Measurements from ENCODE around the gene EPHA8. TPM values are rescaled to one million over a fixed set of nuclear protein-coding genes. Genes with fewer than 3 reads are reported as not detected.

The EPHA8 gene
- total RNA-seq, 2 experiments from 2014 or later = not detected

DNA sequence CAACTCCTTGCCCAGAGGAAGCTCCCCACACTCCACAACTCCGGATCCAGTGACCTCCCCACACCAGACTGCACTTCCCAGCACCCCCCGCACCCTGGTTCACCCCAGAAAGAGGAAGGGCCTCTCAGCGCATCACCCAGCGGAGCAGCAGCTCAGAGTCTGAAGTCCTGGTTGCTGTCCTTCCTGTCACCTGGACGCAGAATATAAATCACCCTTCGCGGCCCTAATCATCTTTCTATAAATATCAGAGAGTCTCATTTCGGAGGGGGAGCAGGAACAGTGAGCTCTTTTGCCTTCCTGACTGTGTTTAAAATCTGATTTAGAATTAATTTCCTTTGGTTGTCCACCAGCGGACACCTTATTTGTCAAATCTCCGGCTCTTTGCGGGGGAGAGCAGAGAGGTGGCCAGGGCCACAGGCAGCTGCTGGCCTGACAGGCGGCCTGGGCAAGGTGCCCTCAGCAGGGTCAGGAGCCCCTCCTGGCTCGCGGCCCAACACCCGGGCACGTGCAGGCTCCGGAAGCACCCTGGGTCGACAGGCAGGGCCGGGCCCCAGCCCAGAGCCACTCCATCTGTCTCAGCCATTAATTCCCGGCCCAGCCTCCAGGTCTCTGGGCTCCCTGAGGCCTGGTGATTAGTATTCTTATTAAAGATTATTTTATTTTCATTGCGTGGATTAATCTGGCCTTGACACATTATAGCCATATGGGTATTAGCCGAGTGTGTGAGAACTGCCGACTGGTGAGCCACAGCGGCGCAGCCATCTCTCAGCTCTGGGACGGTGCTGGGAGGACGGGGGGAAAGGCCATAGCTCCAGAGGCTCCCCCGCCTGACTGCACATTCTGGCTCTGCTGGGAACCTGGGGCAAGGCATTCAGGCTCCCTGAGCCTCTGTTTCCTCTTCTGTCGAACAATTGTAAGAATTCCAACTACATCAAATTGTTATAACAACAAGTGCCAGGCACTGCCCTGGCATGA, 19.7 kb downstream of the EPHA8 start:
- Mint-ChIP-seq H3K36me3 (peaks cover 3% of the 10 kb centered on the region), H3K9me3 (ENCODE audit: low read depth) (peaks cover 14% of the 10 kb centered on the region), H3K27ac (no peak overlapping the region), H3K27me3 (no peaks in the 10 kb centered on the region), H3K4me3 (no peak overlapping the region), H3K4me1 (no peaks in the 10 kb centered on the region)
- no peak for DNase-seq
- CTCF ChIA-PET = no interaction called here
- no peak for ATAC-seq

DNA sequence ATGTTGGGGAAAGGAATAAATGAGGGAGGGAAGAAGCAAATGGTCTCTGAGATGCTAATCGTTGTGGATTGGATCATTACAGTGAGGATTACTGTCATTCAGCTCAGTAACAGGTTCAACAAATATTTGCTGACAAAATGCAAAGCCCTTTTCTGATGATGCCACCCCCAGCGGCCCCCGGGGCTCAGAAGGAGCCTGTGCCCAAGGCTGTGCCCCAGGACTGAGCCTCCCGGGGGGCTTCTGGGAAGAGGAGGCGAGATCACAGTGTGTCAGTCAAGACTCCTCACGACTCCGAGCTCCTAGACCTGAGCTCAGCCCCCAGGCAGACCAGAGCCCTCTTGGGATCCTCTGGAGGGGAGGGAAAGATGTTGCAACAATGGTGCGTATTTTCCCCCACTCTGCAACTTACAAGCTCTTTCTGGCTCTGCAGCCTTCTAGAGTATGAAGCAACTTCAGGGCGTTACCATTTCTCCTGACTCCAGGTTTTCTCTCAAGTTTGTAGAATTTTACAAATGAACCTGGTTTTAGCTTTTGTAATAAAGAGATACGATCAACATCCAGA, 20.8 kb downstream of the EPHA8 start:
- DNase-seq (no peak), ATAC-seq (no peak)
- Mint-ChIP-seq H3K4me3 (no peak overlapping the region), H3K9me3 (ENCODE audit: low read depth) (peaks cover 2% of the 10 kb centered on the region), H3K27me3 (no peaks in the 10 kb centered on the region), H3K4me1 (no peaks in the 10 kb centered on the region), H3K27ac (no peak overlapping the region), H3K36me3 (no peaks in the 10 kb centered on the region)
- CTCF ChIA-PET = no interaction called here

DNA sequence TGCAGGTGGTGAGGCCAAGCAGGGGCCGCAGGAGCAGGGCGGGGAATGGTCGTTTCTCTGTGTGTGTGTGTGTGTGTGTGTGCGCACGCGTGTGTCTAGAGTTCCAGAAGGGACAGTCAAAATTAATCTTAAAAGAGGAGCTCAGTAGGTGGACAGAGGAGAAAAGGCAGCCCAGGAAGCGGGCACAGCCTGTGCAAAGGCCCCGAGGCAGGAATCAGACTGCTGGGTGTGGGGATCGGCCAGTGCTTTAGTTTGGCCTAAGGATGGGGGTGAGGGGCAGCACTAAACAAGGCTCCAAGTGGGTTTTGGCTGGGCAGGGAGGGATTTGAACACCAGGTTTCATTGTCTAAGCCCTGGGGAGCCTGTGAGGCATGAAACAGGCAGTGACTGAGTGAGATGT, 21.7 kb downstream of the EPHA8 start:
- no peak overlapping the region for H3K4me3 Mint-ChIP-seq
- H3K9me3 Mint-ChIP-seq (ENCODE audit: low read depth) = no peaks in the 10 kb centered on the region
- no peak for ATAC-seq
- no peak for DNase-seq
- CTCF ChIA-PET = no interaction called here
- no peaks in the 10 kb centered on the region for H3K4me1 Mint-ChIP-seq
- no peak overlapping the region for H3K27ac Mint-ChIP-seq
- no peaks in the 10 kb centered on the region for H3K27me3 Mint-ChIP-seq
- no peaks in the 10 kb centered on the region for H3K36me3 Mint-ChIP-seq

GRCh38 chr1:22585471-22585870, 22.2 kb downstream of the EPHA8 start:
- H3K27me3 Mint-ChIP-seq = no peaks in the 10 kb centered on the region

GRCh38 chr1:22586356-22587130, 23.3 kb downstream of the EPHA8 start:
- Mint-ChIP-seq H3K4me3 (no peak overlapping the region), H3K36me3 (no peaks in the 10 kb centered on the region), H3K4me1 (no peaks in the 10 kb centered on the region), H3K9me3 (ENCODE audit: low read depth) (no peaks in the 10 kb centered on the region), H3K27ac (no peak overlapping the region), H3K27me3 (no peaks in the 10 kb centered on the region)
- CTCF ChIA-PET = no interaction called here
- DNase-seq = no peak
- no peak for ATAC-seq

More at GRCh38 chr1:22585471-22585870, 22.2 kb downstream of the EPHA8 start:
- DNase-seq (no peak), ATAC-seq (no peak)
- Mint-ChIP-seq H3K27ac (no peak overlapping the region), H3K9me3 (ENCODE audit: low read depth) (no peaks in the 10 kb centered on the region), H3K36me3 (no peaks in the 10 kb centered on the region), H3K4me1 (no peaks in the 10 kb centered on the region), H3K4me3 (no peak overlapping the region)
- CTCF ChIA-PET = no interaction called here

GRCh38 chr1:22587247-22587646, 24.0 kb downstream of the EPHA8 start:
- CTCF ChIA-PET = no interaction called here
- Mint-ChIP-seq H3K36me3 (no peaks in the 10 kb centered on the region), H3K4me1 (no peaks in the 10 kb centered on the region), H3K9me3 (ENCODE audit: low read depth) (no peaks in the 10 kb centered on the region), H3K27me3 (no peaks in the 10 kb centered on the region), H3K4me3 (no peak overlapping the region), H3K27ac (no peak overlapping the region)
- no peak for DNase-seq
- no peak for ATAC-seq

DNA sequence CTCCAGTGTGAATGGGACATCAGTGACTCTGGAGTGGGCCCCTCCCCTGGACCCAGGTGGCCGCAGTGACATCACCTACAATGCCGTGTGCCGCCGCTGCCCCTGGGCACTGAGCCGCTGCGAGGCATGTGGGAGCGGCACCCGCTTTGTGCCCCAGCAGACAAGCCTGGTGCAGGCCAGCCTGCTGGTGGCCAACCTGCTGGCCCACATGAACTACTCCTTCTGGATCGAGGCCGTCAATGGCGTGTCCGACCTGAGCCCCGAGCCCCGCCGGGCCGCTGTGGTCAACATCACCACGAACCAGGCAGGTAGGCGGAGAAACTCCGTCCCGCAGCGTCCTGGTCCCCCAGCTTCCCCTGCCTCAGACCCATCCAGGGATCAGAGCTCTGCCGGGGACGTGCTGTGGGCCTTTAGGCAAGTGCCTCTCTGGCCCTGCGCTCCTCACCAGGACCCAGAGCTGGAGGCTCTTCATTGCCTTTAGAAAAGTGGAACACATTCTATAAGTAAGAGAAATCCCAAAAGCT, 25.7 kb downstream of the EPHA8 start:
- ATAC-seq = no peak
- H3K27me3 Mint-ChIP-seq = peaks cover 5% of the 10 kb centered on the region
- no peaks in the 10 kb centered on the region for H3K9me3 Mint-ChIP-seq (ENCODE audit: low read depth)
- CTCF ChIA-PET = no interaction called here
- DNase-seq = no peak
- H3K4me1 Mint-ChIP-seq = no peaks in the 10 kb centered on the region
- H3K4me3 Mint-ChIP-seq = no peak overlapping the region
- H3K27ac Mint-ChIP-seq = no peak overlapping the region
- no peaks in the 10 kb centered on the region for H3K36me3 Mint-ChIP-seq

DNA sequence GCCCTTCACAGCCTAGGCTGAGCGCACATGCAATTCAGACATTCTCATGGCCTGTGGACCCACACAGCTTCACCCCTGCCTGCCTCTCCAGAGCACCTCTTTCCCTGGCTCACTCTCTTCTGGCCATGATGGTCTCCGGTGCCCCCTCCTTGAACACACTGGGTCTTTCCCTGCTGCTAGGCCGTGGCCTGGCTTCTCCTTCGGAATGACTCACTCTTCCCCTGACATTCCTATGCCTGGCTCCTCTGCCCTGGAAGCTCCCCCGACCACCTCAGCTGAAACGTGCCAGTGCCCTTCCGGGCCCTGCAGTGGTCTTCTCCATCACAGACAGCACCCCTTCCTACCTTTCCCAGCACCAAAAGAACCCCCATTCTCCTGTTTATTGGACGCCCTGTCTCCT, 28.3 kb downstream of the EPHA8 start:
- Mint-ChIP-seq H3K4me3 (no peak overlapping the region), H3K27me3 (peaks cover 5% of the 10 kb centered on the region), H3K9me3 (ENCODE audit: low read depth) (no peaks in the 10 kb centered on the region), H3K4me1 (no peaks in the 10 kb centered on the region), H3K36me3 (no peaks in the 10 kb centered on the region), H3K27ac (no peak overlapping the region)
- ATAC-seq = no peak
- CTCF ChIA-PET = no interaction called here
- DNase-seq = no peak

GRCh38 chr1:22592051-22592450, 28.8 kb downstream of the EPHA8 start:
- Mint-ChIP-seq H3K4me1 (no peaks in the 10 kb centered on the region), H3K4me3 (no peak overlapping the region), H3K9me3 (ENCODE audit: low read depth) (no peaks in the 10 kb centered on the region), H3K36me3 (no peaks in the 10 kb centered on the region), H3K27me3 (peaks cover 5% of the 10 kb centered on the region), H3K27ac (no peak overlapping the region)
- ATAC-seq (no peak), DNase-seq (no peak)
- CTCF ChIA-PET = no interaction called here

- ATAC-seq (no peak), DNase-seq (no peak)
- Mint-ChIP-seq H3K27me3 (peaks cover 5% of the 10 kb centered on the region), H3K4me3 (no peak overlapping the region), H3K4me1 (no peaks in the 10 kb centered on the region), H3K36me3 (no peaks in the 10 kb centered on the region), H3K9me3 (ENCODE audit: low read depth) (no peaks in the 10 kb centered on the region), H3K27ac (no peak overlapping the region)
- CTCF ChIA-PET = no interaction called here
Observed at GRCh38 chr1:22592919-22593790, 29.9 kb downstream of the EPHA8 start.

DNA sequence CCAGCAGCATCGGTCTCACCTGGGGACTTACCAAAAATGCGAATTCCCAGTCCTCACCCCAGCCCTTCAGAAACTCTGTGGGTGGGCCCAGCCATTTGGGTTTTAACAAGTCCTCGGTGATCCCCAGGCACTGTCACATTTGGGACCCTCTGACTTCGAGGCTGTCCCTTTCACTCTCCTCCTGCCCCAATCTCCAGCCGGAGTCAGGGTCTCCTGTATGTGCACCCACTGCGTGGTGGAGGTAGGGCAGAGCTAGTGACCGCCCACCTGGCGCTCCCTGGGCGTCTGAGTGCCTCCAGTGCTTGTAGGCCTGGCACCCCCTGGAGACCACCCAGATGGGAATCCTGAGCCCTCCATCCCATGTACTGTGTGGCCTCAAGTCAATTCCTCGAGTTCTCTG, 31.1 kb downstream of the EPHA8 start:
- no peaks in the 10 kb centered on the region for H3K9me3 Mint-ChIP-seq (ENCODE audit: low read depth)
- peaks cover 5% of the 10 kb centered on the region for H3K27me3 Mint-ChIP-seq
- CTCF ChIA-PET = no interaction called here

DNA sequence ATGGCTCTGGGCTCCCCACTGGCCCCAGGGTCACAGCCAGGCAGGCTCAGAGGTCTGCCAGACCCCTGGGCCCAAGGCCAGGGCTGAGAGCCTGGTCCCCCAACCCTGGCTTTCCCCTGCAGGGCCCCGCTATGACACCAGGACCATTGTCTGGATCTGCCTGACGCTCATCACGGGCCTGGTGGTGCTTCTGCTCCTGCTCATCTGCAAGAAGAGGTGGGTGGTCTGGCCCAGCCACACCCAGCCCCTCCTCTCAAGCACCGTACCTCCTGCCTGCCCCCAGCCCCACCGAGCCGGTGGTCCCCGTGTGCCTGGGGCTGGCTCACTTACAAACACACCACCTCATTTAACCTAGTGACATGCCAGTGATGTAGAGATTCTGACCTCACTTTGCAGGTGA, 31.8 kb downstream of the EPHA8 start:
- no peak for DNase-seq
- Mint-ChIP-seq H3K9me3 (ENCODE audit: low read depth) (no peaks in the 10 kb centered on the region), H3K4me3 (no peak overlapping the region), H3K36me3 (no peaks in the 10 kb centered on the region), H3K4me1 (no peaks in the 10 kb centered on the region), H3K27ac (no peak overlapping the region), H3K27me3 (peaks cover 5% of the 10 kb centered on the region)
- CTCF ChIA-PET = no interaction called here
- no peak for ATAC-seq

More for the DNA sequence above, 31.1 kb downstream of the EPHA8 start:
- ATAC-seq (no peak), DNase-seq (no peak)
- Mint-ChIP-seq H3K4me1 (no peaks in the 10 kb centered on the region), H3K27ac (no peak overlapping the region), H3K36me3 (no peaks in the 10 kb centered on the region), H3K4me3 (no peak overlapping the region)
